LNCAP (cell line): ENCODE measurements around the gene SPRY2.

ENCODE experiments used
- TF ChIP-seq, protein P1 (sequence below): fragments of 450-650 bp; IDR thresholded peaks from 2 replicates; pipeline ENCODE4 v1.5.1; 2017; ENCODE audit warnings: mild to moderate bottlenecking

Gene SPRY2

DNA sequence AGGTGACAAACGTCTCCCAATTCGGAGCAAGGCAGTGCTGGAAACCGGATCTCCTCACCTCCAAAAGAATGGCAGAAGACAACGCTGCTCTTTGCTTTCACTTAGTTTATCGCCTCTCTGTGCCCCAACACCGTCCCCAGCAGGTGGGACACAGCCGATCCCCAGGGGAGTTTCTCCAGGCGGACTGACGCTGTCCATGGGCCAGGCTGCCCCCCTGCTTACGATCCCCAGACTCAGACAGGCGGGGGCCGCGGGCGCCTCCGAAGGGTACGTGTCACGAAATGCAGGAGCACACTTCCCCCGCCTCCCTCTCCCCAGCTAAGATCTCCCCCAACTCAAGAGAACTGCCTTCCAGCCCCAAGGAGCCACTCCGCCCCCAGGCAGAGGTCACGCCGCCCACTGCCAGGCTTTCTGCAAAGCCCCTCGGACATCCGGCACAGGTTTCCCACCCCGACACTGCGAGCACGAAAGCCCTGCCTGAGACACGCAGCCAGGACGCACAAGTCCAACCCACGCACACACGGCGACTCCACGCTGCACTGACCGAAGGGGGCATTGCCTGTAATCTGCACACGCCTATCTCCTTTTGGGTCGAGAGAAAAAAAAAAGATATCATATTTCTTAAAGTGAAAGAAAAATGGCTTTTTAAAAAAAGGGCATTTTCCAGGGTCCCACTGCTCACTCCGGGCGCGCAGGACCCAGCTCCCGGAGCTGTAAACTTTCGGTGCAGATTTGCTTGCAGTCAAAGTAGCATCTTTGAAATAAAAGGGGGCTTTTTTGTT is 2.0 kb downstream of the SPRY2 start:
- TF ChIP-seq, protein P1, sequence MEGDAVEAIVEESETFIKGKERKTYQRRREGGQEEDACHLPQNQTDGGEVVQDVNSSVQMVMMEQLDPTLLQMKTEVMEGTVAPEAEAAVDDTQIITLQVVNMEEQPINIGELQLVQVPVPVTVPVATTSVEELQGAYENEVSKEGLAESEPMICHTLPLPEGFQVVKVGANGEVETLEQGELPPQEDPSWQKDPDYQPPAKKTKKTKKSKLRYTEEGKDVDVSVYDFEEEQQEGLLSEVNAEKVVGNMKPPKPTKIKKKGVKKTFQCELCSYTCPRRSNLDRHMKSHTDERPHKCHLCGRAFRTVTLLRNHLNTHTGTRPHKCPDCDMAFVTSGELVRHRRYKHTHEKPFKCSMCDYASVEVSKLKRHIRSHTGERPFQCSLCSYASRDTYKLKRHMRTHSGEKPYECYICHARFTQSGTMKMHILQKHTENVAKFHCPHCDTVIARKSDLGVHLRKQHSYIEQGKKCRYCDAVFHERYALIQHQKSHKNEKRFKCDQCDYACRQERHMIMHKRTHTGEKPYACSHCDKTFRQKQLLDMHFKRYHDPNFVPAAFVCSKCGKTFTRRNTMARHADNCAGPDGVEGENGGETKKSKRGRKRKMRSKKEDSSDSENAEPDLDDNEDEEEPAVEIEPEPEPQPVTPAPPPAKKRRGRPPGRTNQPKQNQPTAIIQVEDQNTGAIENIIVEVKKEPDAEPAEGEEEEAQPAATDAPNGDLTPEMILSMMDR: no peak

DNA sequence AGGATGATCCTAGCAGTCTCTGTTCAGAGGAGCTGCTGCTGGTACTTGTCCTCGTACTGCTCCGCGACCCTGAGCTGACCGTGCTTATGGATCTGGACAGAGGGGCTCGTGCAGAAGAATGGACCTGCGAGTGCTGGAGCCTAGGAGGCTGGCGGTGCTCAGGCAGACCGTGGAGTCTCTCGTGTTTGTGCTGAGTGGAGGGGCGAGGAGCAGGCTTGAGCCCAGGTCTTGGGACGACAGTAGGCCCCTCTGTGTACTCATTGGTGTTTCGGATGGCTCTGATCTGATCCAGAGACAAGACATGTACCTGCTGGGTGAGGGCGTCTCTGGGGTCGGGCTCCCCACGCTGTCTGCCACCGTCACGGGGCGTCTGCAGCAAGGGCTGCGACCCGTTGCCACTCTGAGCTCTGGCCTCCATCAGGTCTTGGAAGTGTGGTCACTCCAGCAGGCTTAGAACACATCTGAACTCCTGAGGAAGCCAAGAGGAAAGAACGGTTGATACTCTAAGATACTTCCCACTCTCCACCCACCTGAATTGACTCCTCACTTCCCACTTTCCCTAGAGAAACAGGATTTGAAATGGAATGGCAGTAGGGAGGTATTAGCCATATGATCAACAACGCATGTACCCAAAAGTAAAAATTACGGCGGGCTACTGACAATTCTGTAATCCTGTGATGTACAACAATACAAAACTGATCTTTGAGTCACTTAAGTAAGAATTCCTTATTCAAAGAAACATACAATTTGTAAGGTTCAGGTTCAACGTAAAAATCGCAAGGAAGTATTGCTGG is 3.4 kb downstream of the SPRY2 start:
- TF ChIP-seq, protein P1: no peak

DNA sequence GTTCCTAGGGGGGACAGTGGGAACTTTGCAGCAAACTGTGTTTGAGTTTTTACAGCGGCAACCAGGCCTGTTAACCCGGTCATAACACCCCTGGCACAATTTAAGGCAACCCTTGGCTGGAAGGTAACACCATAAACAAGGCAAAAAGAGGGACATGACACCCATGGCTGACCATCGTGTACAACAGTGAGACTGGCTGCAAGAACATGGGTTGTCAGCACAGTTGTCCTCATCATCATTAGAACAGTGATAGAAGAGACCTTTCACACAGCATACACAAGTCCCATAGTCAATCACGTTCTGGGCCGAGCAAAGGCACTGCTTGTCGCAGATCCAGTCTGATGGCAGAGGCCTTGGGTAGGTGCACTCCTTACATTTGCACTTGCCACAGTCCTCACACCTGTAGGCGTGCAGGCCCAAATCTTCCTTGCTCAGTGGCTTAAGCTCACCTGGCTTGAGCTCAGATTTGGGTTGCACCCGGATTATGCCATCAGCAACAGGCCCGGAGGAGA is 4.1 kb downstream of the SPRY2 start:
- TF ChIP-seq, protein P1: no peak

DNA sequence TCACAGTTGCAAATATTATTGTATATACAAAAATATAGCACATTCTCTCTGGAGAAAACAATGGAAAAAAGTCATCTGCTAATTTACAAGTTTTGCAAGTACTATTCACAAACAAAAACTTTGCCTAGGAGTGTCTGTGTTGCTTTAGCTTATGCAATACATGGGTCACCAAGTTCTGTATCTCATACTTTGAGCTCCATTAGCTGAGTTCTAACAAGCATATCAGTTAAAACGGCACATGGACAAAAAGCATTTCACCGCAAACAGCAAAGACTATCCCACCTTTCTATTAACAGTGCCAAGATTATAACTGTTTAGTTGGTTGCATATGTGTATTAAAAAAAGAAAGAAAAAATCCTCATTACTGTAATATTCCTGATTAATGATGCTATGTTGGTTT is 4.6 kb downstream of the SPRY2 start:
- TF ChIP-seq, protein P1: no peak

DNA sequence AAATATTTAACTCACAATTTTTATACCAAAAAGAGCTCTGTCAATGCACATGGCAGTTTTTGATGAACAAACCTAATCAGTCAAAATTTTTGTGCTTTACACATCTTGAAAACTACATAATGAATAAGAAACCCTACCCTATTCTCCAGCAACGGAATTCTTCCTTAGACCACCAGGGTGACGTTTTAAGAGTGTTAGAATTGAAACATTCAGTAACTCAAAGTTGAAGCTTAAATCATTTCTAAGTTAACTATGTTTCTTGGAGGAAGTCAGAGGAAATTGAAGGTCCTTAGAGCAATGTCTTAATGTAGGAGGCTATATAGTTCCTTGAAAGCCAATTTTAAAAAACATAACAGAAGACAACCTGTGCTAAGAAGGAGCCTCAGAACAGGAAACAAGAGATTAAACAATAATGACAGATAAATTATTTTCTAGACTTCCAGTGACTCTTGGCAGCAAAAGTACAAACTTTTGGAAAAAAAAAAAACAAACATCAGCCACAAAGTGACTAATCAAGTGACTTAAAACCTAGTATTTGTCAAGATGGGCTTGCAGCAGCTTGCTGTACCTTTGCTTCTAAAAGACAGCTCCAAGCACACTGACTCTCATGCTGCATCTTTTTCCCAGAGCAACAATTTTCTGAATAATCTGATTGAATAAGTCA is 6.2 kb downstream of the SPRY2 start:
- TF ChIP-seq, protein P1: no peak

DNA sequence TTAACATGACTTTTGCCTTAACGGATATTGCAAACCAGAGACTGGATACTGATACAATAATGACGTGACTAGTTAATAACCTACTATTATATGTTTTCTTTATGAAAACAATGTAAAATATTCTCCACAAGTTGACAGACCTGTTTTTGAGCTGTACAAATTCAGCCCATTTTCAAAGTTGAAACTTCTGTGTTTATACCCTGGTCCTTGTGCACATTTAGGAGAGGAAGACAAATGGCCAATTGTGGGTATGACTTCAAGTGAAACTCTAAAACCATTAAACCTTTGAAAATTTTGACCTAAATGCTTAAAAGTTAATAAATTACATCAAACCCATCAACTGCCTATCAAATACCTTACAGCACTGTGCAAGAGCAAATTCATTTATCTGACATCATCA is 8.9 kb downstream of the SPRY2 start:
- TF ChIP-seq, protein P1: no peak

DNA sequence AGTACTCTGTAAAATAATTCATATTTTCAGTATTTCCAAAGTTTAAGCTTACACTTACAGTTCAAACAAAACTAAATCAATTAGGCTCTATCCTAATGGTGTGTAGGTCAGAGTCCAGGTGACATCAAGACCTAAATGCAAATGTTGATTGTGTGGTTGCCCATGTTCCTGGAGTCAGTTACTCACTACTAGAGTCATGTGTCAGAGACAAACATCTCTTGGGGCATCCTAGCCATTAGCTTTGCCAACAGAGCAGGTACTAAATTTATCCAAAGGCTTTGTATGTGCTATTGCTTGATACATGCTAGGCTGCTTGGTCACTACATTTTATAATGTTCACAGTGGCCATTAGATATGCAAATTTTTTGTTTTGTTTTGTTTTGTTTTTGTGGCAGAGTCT is 11.7 kb downstream of the SPRY2 start:
- TF ChIP-seq, protein P1: no peak
